Ishikawa (cell line): ENCODE measurements around the gene TSC22D3.

Experiments used
- EP300 ChIP-seq: IDR thresholded peaks from 2 replicates; pipeline ENCODE4 v1.6.1; 2012; ENCODE audit warnings: borderline replicate concordance
- NFIC ChIP-seq: IDR thresholded peaks from 2 replicates; pipeline ENCODE4 v1.6.1; 2012
- TAF1 ChIP-seq: IDR thresholded peaks from 2 replicates; pipeline ENCODE4 v1.6.1; 2012; ENCODE audit warnings: low read depth, mild to moderate bottlenecking
- TCF12 ChIP-seq: IDR thresholded peaks from 2 replicates; pipeline ENCODE4 v1.6.1; 2012; ENCODE audit warnings: low read depth
- TEAD4 ChIP-seq: IDR thresholded peaks from 2 replicates; pipeline ENCODE4 v1.6.1; 2012
- TF ChIP-seq, protein P1 (sequence below): IDR thresholded peaks from 2 replicates; pipeline ENCODE4 v1.6.1; 2012; ENCODE audit warnings: low read depth, mild to moderate bottlenecking
- TF ChIP-seq, protein P2 (sequence below): IDR thresholded peaks from 2 replicates; pipeline ENCODE4 v1.6.1; 2012
- TF ChIP-seq, protein P3 (sequence below): IDR thresholded peaks from 2 replicates; pipeline ENCODE4 v1.6.1; 2012

DNA sequence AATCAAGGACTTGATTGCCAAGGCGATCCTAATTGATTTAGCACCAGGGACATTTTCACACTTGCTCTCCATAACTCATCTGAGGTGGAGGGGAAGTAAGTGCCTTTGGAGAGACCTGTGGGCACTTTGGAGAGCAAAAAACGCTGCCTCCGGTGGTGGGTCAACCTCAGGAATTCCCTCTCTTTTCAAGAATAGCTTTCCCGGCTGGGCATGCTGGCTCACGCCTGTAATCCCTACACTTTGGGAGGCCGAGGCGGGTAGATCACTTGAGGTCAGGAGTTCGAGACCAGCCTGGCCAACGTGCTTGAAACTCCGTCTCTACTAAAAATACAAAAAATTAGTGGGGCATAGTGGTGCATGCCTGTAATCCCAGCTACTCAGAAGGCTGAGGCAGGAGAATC, 98.1 kb downstream of the TSC22D3 start:
- TF ChIP-seq, protein P1, sequence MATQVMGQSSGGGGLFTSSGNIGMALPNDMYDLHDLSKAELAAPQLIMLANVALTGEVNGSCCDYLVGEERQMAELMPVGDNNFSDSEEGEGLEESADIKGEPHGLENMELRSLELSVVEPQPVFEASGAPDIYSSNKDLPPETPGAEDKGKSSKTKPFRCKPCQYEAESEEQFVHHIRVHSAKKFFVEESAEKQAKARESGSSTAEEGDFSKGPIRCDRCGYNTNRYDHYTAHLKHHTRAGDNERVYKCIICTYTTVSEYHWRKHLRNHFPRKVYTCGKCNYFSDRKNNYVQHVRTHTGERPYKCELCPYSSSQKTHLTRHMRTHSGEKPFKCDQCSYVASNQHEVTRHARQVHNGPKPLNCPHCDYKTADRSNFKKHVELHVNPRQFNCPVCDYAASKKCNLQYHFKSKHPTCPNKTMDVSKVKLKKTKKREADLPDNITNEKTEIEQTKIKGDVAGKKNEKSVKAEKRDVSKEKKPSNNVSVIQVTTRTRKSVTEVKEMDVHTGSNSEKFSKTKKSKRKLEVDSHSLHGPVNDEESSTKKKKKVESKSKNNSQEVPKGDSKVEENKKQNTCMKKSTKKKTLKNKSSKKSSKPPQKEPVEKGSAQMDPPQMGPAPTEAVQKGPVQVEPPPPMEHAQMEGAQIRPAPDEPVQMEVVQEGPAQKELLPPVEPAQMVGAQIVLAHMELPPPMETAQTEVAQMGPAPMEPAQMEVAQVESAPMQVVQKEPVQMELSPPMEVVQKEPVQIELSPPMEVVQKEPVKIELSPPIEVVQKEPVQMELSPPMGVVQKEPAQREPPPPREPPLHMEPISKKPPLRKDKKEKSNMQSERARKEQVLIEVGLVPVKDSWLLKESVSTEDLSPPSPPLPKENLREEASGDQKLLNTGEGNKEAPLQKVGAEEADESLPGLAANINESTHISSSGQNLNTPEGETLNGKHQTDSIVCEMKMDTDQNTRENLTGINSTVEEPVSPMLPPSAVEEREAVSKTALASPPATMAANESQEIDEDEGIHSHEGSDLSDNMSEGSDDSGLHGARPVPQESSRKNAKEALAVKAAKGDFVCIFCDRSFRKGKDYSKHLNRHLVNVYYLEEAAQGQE, result no peak
- no peak for TF ChIP-seq TCF12
- TF ChIP-seq, protein P2, sequence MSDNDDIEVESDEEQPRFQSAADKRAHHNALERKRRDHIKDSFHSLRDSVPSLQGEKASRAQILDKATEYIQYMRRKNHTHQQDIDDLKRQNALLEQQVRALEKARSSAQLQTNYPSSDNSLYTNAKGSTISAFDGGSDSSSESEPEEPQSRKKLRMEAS, result no peak
- TF ChIP-seq NFIC, result no peak
- TF ChIP-seq, protein P3, sequence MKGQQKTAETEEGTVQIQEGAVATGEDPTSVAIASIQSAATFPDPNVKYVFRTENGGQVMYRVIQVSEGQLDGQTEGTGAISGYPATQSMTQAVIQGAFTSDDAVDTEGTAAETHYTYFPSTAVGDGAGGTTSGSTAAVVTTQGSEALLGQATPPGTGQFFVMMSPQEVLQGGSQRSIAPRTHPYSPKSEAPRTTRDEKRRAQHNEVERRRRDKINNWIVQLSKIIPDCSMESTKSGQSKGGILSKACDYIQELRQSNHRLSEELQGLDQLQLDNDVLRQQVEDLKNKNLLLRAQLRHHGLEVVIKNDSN, result no peak
- no peak for TF ChIP-seq TAF1
- no peak for TF ChIP-seq EP300
- no peak for TF ChIP-seq TEAD4
